HCT116 (cell line): ENCODE results near the gene CASP10. TPM values are rescaled to one million over a fixed set of nuclear protein-coding genes. Genes with fewer than 3 reads are reported as not detected.

Experiments
- ATAC-seq: fragments of 200-7000 bp; cut with Tn5 transposase; 2 replicates; pipeline ENCODE4 v1.9.1; 2020; ENCODE audit warnings: mild to moderate bottlenecking, moderate library complexity
- BruUV-seq: library from RNA; stranded (reverse); fragments of 400-500 nt; replicated peaks from 2 replicates; lab custom pipeline; 2021; lab: Mats Ljungman, UMichigan
- CTCF ChIA-PET: fragments of 300-600 bp; sonication (Branson Sonifier 250); formaldehyde crosslinking; loops from one replicate; lab custom pipeline; 2021; ENCODE audit warnings: antibody characterized with exemption; lab: Charles Lee
- POLR2A ChIA-PET: fragments of 300-600, 350-600 bp; sonication (Branson Sonifier 250); formaldehyde crosslinking; loops from one replicate; lab custom pipeline; 2021; ENCODE audit warnings: antibody characterized with exemption; lab: Charles Lee
- RAD21 ChIA-PET, 2 experiments: fragments of 300-600 bp; sonication (Branson Sonifier 250); formaldehyde crosslinking; loops; one replicate each; lab custom pipeline; 2023; ENCODE audit warnings: low total read pairs in 2 of 2; ENCODE audit not compliant: uncharacterized antibody in 2 of 2, unreplicated experiment in 2 of 2, low non-redundant PET in 1 of 2; lab: Charles Lee
- DNase-seq: peaks from one replicate; pipeline ENCODE4 v3.0.0-alpha.2; 2010; ENCODE audit warnings: low read depth, low spot score
- H2AFZ ChIP-seq: fragments of 200-600 bp; shearing (Covaris generic), sonication (generic); 2 replicates; pipeline ENCODE4 v1.6.1; 2017; ENCODE audit warnings: low read depth, mixed run types, mixed read lengths, antibody characterized with exemption, low read length; ENCODE audit not compliant: poor library complexity, severe bottlenecking
- H3K27ac ChIP-seq: 2 replicates; pipeline ENCODE4 v1.5.1; 2012; ENCODE audit warnings: low read depth, low read length
- H3K27me3 ChIP-seq: fragments of 200-600 bp; sonication (generic); 2 replicates; pipeline ENCODE4 v1.6.1; 2016; ENCODE audit warnings: mixed run types, low read length, mixed read lengths; ENCODE audit not compliant: insufficient read depth
- H3K36me3 ChIP-seq, 2 experiments: fragments of 200-500 bp in 1 of 2; fragments of 200-600 bp in 1 of 2; sonication (Bioruptor generic) in 1 of 2; sonication (generic) in 1 of 2; 2 replicates each; pipeline versions ENCODE4 v1.5.1 to v1.6.1; 2014 to 2016; ENCODE audit warnings: low read length in 2 of 2, inconsistent platforms in 1 of 2, mixed read lengths in 1 of 2, mixed run types in 1 of 2; ENCODE audit not compliant: insufficient read depth in 2 of 2, control insufficient read depth in 1 of 2
- H3K4me1 ChIP-seq, 2 experiments: fragments of 200-600 bp in 1 of 2; sonication (generic) in 1 of 2; 2 replicates each; pipeline versions ENCODE4 v1.5.1 to v1.6.1; 2012 to 2017; ENCODE audit warnings: low read length in 2 of 2, inconsistent platforms in 1 of 2, mild to moderate bottlenecking in 1 of 2, mixed read lengths in 1 of 2, mixed run types in 1 of 2, moderate library complexity in 1 of 2; ENCODE audit not compliant: insufficient read depth in 2 of 2, control insufficient read depth in 1 of 2
- H3K4me2 ChIP-seq: fragments of 200-600 bp; sonication (generic); 2 replicates; pipeline ENCODE4 v1.6.1; 2017; ENCODE audit warnings: mixed run types, low read length, mixed read lengths
- H3K4me3 ChIP-seq, 2 experiments: fragments of 200-600 bp in 1 of 2; sonication (generic) in 1 of 2; replicated peaks in 1 of 2; 2 replicates each; pipeline ENCODE4 v1.5.1; 2011 to 2016; ENCODE audit warnings: low read length in 2 of 2, control low read depth in 1 of 2, low read depth in 1 of 2, mild to moderate bottlenecking in 1 of 2, mixed read lengths in 1 of 2, mixed run types in 1 of 2
- H3K79me2 ChIP-seq: fragments of 200-600 bp; sonication (generic); 2 replicates; pipeline ENCODE4 v1.6.1; 2017; ENCODE audit warnings: mild to moderate bottlenecking, mixed run types, low read length, moderate library complexity, mixed read lengths; ENCODE audit not compliant: insufficient read depth
- H3K9ac ChIP-seq: fragments of 200-600 bp; sonication (generic); 2 replicates; pipeline ENCODE4 v1.6.1; 2016; ENCODE audit warnings: low read length, mixed read lengths
- H3K9me2 ChIP-seq: fragments of 200-600 bp; sonication (generic), shearing (Covaris generic); 2 replicates; pipeline ENCODE4 v1.6.1; 2017; ENCODE audit warnings: mixed run types, mild to moderate bottlenecking, moderate library complexity; ENCODE audit not compliant: insufficient read depth
- H3K9me3 ChIP-seq, 2 experiments: fragments of 200-500 bp in 1 of 2; fragments of 200-600 bp in 1 of 2; sonication (Bioruptor generic) in 1 of 2; sonication (generic) in 1 of 2; 2 replicates each; pipeline ENCODE4 v1.6.1; 2014 to 2017; ENCODE audit warnings: low read length in 2 of 2, mixed read lengths in 2 of 2, inconsistent platforms in 1 of 2, low read depth in 1 of 2, mild to moderate bottlenecking in 1 of 2, mixed run types in 1 of 2, moderate library complexity in 1 of 2; ENCODE audit not compliant: control insufficient read depth in 1 of 2, insufficient read depth in 1 of 2
- H4K20me1 ChIP-seq: fragments of 200-600 bp; sonication (generic), shearing (Covaris generic); 2 replicates; pipeline ENCODE4 v1.6.1; 2017; ENCODE audit warnings: mixed run types, mild to moderate bottlenecking, moderate library complexity; ENCODE audit not compliant: insufficient read depth
- FOSL1 ChIP-seq: IDR thresholded peaks from 2 replicates; pipeline ENCODE4 v1.6.1; 2012; ENCODE audit warnings: low read depth
- JUND ChIP-seq: IDR thresholded peaks from 2 replicates; pipeline ENCODE4 v1.6.1; 2012
- SRF ChIP-seq: IDR thresholded peaks from 2 replicates; pipeline ENCODE4 v1.6.1; 2012; ENCODE audit warnings: low read depth
- TCF7L2 ChIP-seq: IDR thresholded peaks from 2 replicates; pipeline ENCODE4 v1.7.0; 2011; ENCODE audit warnings: borderline replicate concordance, inconsistent platforms; ENCODE audit not compliant: insufficient read depth, insufficient read length; ENCODE audit errors: extremely low read depth
- ZFX ChIP-seq: fragments of 450-650 bp; IDR thresholded peaks from 2 replicates; pipeline ENCODE4 v1.6.1; 2017
- intact Hi-C: fragments of 100-400 bp; cut with micrococcal nuclease; formaldehyde crosslinking; loops from 2 replicates; pipeline ENCODE4 v1.10.0; 2022
- total RNA-seq: library from RNA; stranded (reverse); gene quantifications from one replicate; pipeline ENCODE4 v1.2.1, GENCODE V29; 2021; ENCODE audit not compliant: unreplicated experiment
- TF ChIP-seq, protein P1 (sequence below): IDR thresholded peaks from 2 replicates; pipeline ENCODE4 v1.6.1; 2012

CASP10 gene
- total RNA-seq, 1 experiment from 2014 or later: 2.6 TPM

DNA sequence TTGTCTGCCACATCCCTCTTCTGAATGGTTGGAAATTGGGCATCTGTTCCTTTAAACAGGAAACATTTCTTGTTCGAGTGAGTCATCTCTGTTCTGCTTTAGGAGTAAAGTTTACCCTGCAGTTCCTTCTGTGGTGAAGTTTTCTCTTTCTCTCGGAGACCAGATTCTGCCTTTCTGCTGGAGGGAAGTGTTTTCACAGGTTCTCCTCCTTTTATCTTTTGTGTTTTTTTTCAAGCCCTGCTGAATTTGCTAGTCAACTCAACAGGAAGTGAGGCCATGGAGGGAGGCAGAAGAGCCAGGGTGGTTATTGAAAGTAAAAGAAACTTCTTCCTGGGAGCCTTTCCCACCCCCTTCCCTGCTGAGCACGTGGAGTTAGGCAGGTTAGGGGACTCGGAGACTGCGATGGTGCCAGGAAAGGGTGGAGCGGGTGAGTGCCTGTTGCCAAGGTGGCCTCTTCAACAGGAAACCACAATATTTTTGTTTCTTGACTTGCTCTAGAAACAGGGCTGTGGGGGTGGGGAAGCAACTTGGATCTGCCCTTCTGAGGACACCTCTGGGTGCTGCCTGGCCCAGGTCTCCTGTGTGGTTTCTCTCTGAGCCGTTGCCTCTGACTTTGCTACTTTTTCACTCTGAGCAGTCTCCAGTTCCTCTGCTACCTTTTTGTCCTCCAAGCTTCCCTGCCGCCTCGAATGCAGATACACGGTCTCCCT is 75.2 kb downstream of the CASP10 start (continued):
- TF ChIP-seq, protein P1, sequence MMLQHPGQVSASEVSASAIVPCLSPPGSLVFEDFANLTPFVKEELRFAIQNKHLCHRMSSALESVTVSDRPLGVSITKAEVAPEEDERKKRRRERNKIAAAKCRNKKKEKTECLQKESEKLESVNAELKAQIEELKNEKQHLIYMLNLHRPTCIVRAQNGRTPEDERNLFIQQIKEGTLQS: no peak
- TF ChIP-seq FOSL1 (peak; percentile 73), JUND (peak; percentile 75), ZFX (no peak), SRF (0 out of 2 replicates have a peak, but pooled peaks have one; percentile 21)

DNA sequence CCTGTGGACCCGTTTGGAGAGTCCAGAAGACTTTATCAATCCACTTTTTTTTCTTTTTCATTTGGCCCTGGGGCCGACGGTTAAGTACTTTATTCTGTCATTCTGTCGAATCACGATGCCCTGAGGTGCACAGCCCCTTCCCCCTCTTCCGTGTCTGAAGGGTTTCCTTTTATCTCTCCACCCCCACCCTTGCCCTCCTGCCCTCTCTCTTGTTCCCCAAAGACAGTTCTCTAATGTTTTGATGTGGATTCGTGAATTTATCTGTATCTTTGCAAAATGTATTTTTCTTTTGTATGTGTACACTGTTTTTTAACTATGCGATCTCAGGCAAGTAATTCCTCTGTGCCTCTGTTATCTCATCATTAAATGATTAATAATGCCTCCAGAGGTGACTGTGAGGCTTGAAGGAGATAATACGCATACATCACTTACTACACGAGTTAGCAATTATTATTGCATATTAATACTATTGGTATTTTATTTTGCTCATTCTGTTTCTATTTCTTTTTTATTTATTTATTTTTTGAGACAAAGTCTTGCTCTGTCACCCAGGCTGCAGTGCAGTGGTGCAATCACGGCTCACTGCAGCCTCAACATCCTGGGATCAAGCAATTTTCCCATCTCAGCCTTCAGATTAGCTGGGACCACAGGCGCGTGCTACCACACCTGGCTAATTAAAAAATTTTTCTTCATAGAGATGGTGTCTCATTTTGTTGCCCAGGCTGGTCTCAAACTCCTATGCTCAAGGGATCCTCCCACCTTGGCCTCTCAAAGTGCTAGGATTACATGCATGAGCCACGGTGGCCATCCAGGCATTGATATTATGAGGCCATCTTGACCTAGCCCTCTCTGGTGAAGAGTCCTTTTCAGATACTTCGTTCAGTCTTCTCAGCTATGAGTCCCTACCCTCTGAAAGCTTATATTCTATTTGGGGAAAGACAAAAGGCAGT is 76.0 kb downstream of the CASP10 start:
- POLR2A ChIA-PET: no interaction called here
- peak overlapping the region; percentile 75 for H3K9ac ChIP-seq

More for the DNA sequence above, 76.0 kb downstream of the CASP10 start:
- intact Hi-C loops: loop anchor here (5.0 kb wide), 1 partner anchor 98 kb away; the partner anchor contains the start of gene FLACC1
- no peaks in the 10 kb centered on the region for H3K9me2 ChIP-seq
- CTCF ChIA-PET: interaction anchor here (1.8 kb wide), 1 partner anchor 27 kb away, joined by 4 read pairs; no protein-coding TSS in a partner anchor
- H3K27ac ChIP-seq: peak overlapping the region; percentile 76
- H3K27me3 ChIP-seq: no peaks in the 10 kb centered on the region
- DNase-seq: no peak
- ATAC-seq: no peak
- H3K4me1 ChIP-seq: peaks cover 23 to 55% of the 10 kb centered on the region in 2 experiments
- H4K20me1 ChIP-seq: no peaks in the 10 kb centered on the region
- no peaks in the 10 kb centered on the region for H3K9me3 ChIP-seq
- H3K36me3 ChIP-seq: no peaks in the 10 kb centered on the region
- RAD21 ChIA-PET: no interaction called here
- H2AFZ ChIP-seq: no peak overlapping the region
- H3K79me2 ChIP-seq: peaks cover 62% of the 10 kb centered on the region
- H3K4me3 ChIP-seq: peak overlapping the region; percentile 61 to 64
- H3K4me2 ChIP-seq: peak overlapping the region; percentile 88
- TF ChIP-seq TCF7L2: peak; percentile 20
- TF ChIP-seq SRF: no peak
- BruUV-seq: no TSS peak
